HEK293 (cell line): ENCODE data around the gene PPY.

Source experiments
- EGR2 ChIP-seq: fragments of 450-650 bp; formaldehyde crosslinking; IDR thresholded peaks from 2 replicates; pipeline ENCODE4 v1.5.1; 2016; ENCODE audit warnings: low read depth, missing biosample characterization, missing genetic modification characterization
- RBAK ChIP-seq: fragments of 450-650 bp; formaldehyde crosslinking; IDR thresholded peaks from 2 replicates; pipeline ENCODE4 v1.5.1; 2016; ENCODE audit warnings: missing biosample characterization, missing genetic modification characterization
- WT1 ChIP-seq: fragments of 450-650 bp; formaldehyde crosslinking; IDR thresholded peaks from 2 replicates; pipeline ENCODE4 v1.5.1; 2016; ENCODE audit warnings: missing biosample characterization, missing genetic modification characterization
- YY2 ChIP-seq: fragments of 450-650 bp; formaldehyde crosslinking; IDR thresholded peaks from 2 replicates; pipeline ENCODE4 v1.5.1; 2016; ENCODE audit warnings: missing biosample characterization, missing genetic modification characterization
- ZBTB17 ChIP-seq: fragments of 450-650 bp; formaldehyde crosslinking; IDR thresholded peaks from 2 replicates; pipeline ENCODE4 v1.5.1; 2016; ENCODE audit warnings: missing biosample characterization, missing genetic modification characterization
- ZBTB20 ChIP-seq: fragments of 450-650 bp; formaldehyde crosslinking; IDR thresholded peaks from 2 replicates; pipeline ENCODE4 v1.5.1; 2016; ENCODE audit warnings: missing biosample characterization, missing genetic modification characterization
- ZFP41 ChIP-seq: fragments of 450-650 bp; formaldehyde crosslinking; IDR thresholded peaks from 2 replicates; pipeline ENCODE4 v1.5.1; 2016; ENCODE audit warnings: missing biosample characterization, missing genetic modification characterization, borderline replicate concordance
- ZNF112 ChIP-seq: fragments of 450-650 bp; formaldehyde crosslinking; IDR thresholded peaks from 2 replicates; pipeline ENCODE4 v1.5.0; 2017; ENCODE audit warnings: missing biosample characterization, missing genetic modification characterization
- ZNF132 ChIP-seq: fragments of 450-650 bp; formaldehyde crosslinking; IDR thresholded peaks from 2 replicates; pipeline ENCODE4 v1.5.1; 2017; ENCODE audit warnings: missing biosample characterization, missing genetic modification characterization, borderline replicate concordance
- ZNF157 ChIP-seq: fragments of 450-650 bp; formaldehyde crosslinking; IDR thresholded peaks from 2 replicates; pipeline ENCODE4 v1.5.1; 2016; ENCODE audit warnings: missing biosample characterization, missing genetic modification characterization
- ZNF175 ChIP-seq: fragments of 450-650 bp; formaldehyde crosslinking; IDR thresholded peaks from 2 replicates; pipeline ENCODE4 v1.5.1; 2016; ENCODE audit warnings: missing biosample characterization, missing genetic modification characterization
- ZNF23 ChIP-seq: fragments of 450-650 bp; formaldehyde crosslinking; IDR thresholded peaks from 2 replicates; pipeline ENCODE4 v1.5.1; 2016; ENCODE audit warnings: missing biosample characterization, missing genetic modification characterization, borderline replicate concordance
- ZNF24 ChIP-seq: fragments of 450-650 bp; formaldehyde crosslinking; IDR thresholded peaks from 2 replicates; pipeline ENCODE4 v1.5.1; 2016; ENCODE audit warnings: missing biosample characterization, missing genetic modification characterization
- ZNF335 ChIP-seq: fragments of 450-650 bp; formaldehyde crosslinking; conservative IDR thresholded peaks from 2 replicates; pipeline ENCODE4 v1.5.1; 2016; ENCODE audit warnings: missing biosample characterization, missing genetic modification characterization
- ZNF394 ChIP-seq: fragments of 450-650 bp; formaldehyde crosslinking; IDR thresholded peaks from 2 replicates; pipeline ENCODE4 v1.5.1; 2016; ENCODE audit warnings: missing biosample characterization, missing genetic modification characterization, mild to moderate bottlenecking, moderate library complexity, borderline replicate concordance
- ZNF404 ChIP-seq: fragments of 450-650 bp; formaldehyde crosslinking; IDR thresholded peaks from 2 replicates; pipeline ENCODE4 v1.5.1; 2017; ENCODE audit warnings: missing biosample characterization, missing genetic modification characterization
- ZNF514 ChIP-seq: fragments of 450-650 bp; formaldehyde crosslinking; IDR thresholded peaks from 2 replicates; pipeline ENCODE4 v1.5.1; 2016; ENCODE audit warnings: missing biosample characterization, missing genetic modification characterization
- ZNF549 ChIP-seq: fragments of 450-650 bp; IDR thresholded peaks from 2 replicates; pipeline ENCODE4 v1.5.1; 2018; ENCODE audit warnings: missing biosample characterization, missing genetic modification characterization, mild to moderate bottlenecking, inconsistent platforms, moderate library complexity
- ZNF558 ChIP-seq: fragments of 450-650 bp; formaldehyde crosslinking; IDR thresholded peaks from 2 replicates; pipeline ENCODE4 v1.5.1; 2016; ENCODE audit warnings: missing biosample characterization, missing genetic modification characterization
- ZNF585B ChIP-seq: fragments of 450-650 bp; formaldehyde crosslinking; IDR thresholded peaks from 2 replicates; pipeline ENCODE4 v1.5.1; 2016; ENCODE audit warnings: missing biosample characterization, missing genetic modification characterization
- ZNF610 ChIP-seq: fragments of 450-650 bp; formaldehyde crosslinking; IDR thresholded peaks from 2 replicates; pipeline ENCODE4 v1.5.1; 2016; ENCODE audit warnings: missing biosample characterization, missing genetic modification characterization, borderline replicate concordance
- ZNF629 ChIP-seq: fragments of 450-650 bp; formaldehyde crosslinking; IDR thresholded peaks from 2 replicates; pipeline ENCODE4 v1.5.1; 2017; ENCODE audit warnings: missing biosample characterization, missing genetic modification characterization
- ZNF701 ChIP-seq: fragments of 450-650 bp; formaldehyde crosslinking; IDR thresholded peaks from 2 replicates; pipeline ENCODE4 v1.5.1; 2016; ENCODE audit warnings: missing biosample characterization, missing genetic modification characterization
- ZSCAN23 ChIP-seq: fragments of 450-650 bp; formaldehyde crosslinking; IDR thresholded peaks from 2 replicates; pipeline ENCODE4 v1.5.1; 2016; ENCODE audit warnings: missing biosample characterization, missing genetic modification characterization
- ZXDB ChIP-seq: fragments of 450-650 bp; formaldehyde crosslinking; IDR thresholded peaks from 2 replicates; pipeline ENCODE4 v1.5.1; 2016; ENCODE audit warnings: missing biosample characterization, missing genetic modification characterization
- TF ChIP-seq, protein P1 (sequence below): fragments of 450-650 bp; formaldehyde crosslinking; IDR thresholded peaks from 2 replicates; pipeline ENCODE4 v1.5.1; 2017; ENCODE audit warnings: missing biosample characterization, missing genetic modification characterization
- TF ChIP-seq, protein P2 (sequence below): fragments of 450-650 bp; formaldehyde crosslinking; IDR thresholded peaks from 2 replicates; pipeline ENCODE4 v1.5.1; 2016; ENCODE audit warnings: missing biosample characterization, missing genetic modification characterization
- TF ChIP-seq, protein P3 (sequence below): fragments of 450-650 bp; formaldehyde crosslinking; IDR thresholded peaks from 2 replicates; pipeline ENCODE4 v1.5.1; 2016; ENCODE audit warnings: missing biosample characterization, missing genetic modification characterization, borderline replicate concordance
- TF ChIP-seq, protein P4 (sequence below): fragments of 450-650 bp; formaldehyde crosslinking; IDR thresholded peaks from 2 replicates; pipeline ENCODE4 v1.5.1; 2016; ENCODE audit warnings: missing biosample characterization, missing genetic modification characterization
- TF ChIP-seq, protein P5 (sequence below): IDR thresholded peaks from 2 replicates; pipeline ENCODE4 v1.6.1; 2011; ENCODE audit warnings: mild to moderate bottlenecking, low read depth, low read length, borderline replicate concordance

Gene PPY

DNA sequence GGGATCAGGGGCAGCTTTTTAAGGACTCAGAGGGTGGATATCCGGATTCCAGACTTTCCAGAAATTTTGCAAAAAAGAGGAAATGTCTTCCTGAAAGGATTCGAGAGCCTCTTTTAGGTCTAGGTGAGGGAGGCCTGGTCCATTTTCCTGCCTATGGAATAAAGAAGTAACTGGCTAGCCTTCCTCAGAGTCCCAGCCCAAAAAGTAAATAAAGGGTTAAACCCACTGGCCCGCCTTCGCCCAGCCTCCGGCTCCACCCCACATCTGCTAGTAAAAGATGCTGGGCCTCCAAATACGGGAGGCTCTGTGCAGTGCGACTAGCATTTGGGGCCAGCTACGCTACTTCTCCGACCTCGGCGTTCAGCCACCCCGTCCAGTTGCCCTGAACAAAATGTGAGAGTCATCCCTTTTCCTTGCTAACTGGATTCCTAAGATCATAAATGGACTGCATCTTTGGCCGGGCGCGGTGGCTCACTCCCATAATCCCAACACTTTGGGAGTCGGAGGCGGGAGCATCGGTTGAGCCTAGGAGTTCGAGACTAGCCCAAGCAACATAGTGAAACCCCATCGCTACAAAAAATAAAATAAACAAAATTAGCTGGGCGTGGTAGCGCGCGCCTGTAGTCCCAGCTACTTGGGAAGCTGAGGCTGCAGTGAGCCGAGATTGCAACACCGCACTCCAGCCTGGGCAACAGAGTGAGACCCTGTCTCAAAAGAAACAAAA, 34.1 kb downstream of the PPY start (continued):
- TF ChIP-seq, protein P1, sequence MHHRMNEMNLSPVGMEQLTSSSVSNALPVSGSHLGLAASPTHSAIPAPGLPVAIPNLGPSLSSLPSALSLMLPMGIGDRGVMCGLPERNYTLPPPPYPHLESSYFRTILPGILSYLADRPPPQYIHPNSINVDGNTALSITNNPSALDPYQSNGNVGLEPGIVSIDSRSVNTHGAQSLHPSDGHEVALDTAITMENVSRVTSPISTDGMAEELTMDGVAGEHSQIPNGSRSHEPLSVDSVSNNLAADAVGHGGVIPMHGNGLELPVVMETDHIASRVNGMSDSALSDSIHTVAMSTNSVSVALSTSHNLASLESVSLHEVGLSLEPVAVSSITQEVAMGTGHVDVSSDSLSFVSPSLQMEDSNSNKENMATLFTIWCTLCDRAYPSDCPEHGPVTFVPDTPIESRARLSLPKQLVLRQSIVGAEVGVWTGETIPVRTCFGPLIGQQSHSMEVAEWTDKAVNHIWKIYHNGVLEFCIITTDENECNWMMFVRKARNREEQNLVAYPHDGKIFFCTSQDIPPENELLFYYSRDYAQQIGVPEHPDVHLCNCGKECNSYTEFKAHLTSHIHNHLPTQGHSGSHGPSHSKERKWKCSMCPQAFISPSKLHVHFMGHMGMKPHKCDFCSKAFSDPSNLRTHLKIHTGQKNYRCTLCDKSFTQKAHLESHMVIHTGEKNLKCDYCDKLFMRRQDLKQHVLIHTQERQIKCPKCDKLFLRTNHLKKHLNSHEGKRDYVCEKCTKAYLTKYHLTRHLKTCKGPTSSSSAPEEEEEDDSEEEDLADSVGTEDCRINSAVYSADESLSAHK (tag by site-specific recombination) = no peak
- no peak for TF ChIP-seq ZNF112 (tag by site-specific recombination)
- TF ChIP-seq ZNF175 (tag by site-specific recombination) = no peak
- TF ChIP-seq YY2 = no peak
- no peak for TF ChIP-seq ZNF585B (tag by site-specific recombination)
- no peak for TF ChIP-seq ZNF610 (tag by site-specific recombination)
- TF ChIP-seq EGR2 (tag by site-specific recombination) = 0 out of 2 replicates have a peak, but pooled peaks have one; percentile 10
- TF ChIP-seq ZNF629 (tag by site-specific recombination) = peak; percentile 49
- TF ChIP-seq, protein P2, sequence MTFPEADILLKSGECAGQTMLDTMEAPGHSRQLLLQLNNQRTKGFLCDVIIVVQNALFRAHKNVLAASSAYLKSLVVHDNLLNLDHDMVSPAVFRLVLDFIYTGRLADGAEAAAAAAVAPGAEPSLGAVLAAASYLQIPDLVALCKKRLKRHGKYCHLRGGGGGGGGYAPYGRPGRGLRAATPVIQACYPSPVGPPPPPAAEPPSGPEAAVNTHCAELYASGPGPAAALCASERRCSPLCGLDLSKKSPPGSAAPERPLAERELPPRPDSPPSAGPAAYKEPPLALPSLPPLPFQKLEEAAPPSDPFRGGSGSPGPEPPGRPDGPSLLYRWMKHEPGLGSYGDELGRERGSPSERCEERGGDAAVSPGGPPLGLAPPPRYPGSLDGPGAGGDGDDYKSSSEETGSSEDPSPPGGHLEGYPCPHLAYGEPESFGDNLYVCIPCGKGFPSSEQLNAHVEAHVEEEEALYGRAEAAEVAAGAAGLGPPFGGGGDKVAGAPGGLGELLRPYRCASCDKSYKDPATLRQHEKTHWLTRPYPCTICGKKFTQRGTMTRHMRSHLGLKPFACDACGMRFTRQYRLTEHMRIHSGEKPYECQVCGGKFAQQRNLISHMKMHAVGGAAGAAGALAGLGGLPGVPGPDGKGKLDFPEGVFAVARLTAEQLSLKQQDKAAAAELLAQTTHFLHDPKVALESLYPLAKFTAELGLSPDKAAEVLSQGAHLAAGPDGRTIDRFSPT = peak; percentile 42; the same call in 1 of the 2 replicates
- TF ChIP-seq ZNF24 (tag by site-specific recombination) = peak; percentile 57; the same call in 1 of the 2 replicates
- no peak for TF ChIP-seq ZNF558 (tag by site-specific recombination)
- peak; percentile 95 for TF ChIP-seq ZBTB17 (tag by site-specific recombination)
- TF ChIP-seq ZXDB (tag by site-specific recombination) = no peak
- TF ChIP-seq ZNF335 (tag by site-specific recombination) = peak; percentile 55
- no peak for TF ChIP-seq ZNF23 (tag by site-specific recombination)
- no peak for TF ChIP-seq ZNF701 (tag by site-specific recombination)
- TF ChIP-seq, protein P3, sequence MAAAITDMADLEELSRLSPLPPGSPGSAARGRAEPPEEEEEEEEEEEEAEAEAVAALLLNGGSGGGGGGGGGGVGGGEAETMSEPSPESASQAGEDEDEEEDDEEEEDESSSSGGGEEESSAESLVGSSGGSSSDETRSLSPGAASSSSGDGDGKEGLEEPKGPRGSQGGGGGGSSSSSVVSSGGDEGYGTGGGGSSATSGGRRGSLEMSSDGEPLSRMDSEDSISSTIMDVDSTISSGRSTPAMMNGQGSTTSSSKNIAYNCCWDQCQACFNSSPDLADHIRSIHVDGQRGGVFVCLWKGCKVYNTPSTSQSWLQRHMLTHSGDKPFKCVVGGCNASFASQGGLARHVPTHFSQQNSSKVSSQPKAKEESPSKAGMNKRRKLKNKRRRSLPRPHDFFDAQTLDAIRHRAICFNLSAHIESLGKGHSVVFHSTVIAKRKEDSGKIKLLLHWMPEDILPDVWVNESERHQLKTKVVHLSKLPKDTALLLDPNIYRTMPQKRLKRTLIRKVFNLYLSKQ = no peak
- TF ChIP-seq RBAK = no peak
- TF ChIP-seq ZNF132 (tag by site-specific recombination) = no peak
- no peak for TF ChIP-seq ZNF514 (tag by site-specific recombination)
- no peak for TF ChIP-seq ZNF549
- peak; percentile 64; the same call in 1 of the 2 replicates for TF ChIP-seq ZNF394 (tag by site-specific recombination)
- no peak for TF ChIP-seq ZNF157 (tag by site-specific recombination)
- no peak for TF ChIP-seq ZFP41 (tag by site-specific recombination)
- TF ChIP-seq, protein P4, sequence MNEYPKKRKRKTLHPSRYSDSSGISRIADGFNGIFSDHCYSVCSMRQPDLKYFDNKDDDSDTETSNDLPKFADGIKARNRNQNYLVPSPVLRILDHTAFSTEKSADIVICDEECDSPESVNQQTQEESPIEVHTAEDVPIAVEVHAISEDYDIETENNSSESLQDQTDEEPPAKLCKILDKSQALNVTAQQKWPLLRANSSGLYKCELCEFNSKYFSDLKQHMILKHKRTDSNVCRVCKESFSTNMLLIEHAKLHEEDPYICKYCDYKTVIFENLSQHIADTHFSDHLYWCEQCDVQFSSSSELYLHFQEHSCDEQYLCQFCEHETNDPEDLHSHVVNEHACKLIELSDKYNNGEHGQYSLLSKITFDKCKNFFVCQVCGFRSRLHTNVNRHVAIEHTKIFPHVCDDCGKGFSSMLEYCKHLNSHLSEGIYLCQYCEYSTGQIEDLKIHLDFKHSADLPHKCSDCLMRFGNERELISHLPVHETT (tag by site-specific recombination) = no peak
- no peak for TF ChIP-seq WT1
- TF ChIP-seq ZNF404 = no peak
- TF ChIP-seq, protein P5, sequence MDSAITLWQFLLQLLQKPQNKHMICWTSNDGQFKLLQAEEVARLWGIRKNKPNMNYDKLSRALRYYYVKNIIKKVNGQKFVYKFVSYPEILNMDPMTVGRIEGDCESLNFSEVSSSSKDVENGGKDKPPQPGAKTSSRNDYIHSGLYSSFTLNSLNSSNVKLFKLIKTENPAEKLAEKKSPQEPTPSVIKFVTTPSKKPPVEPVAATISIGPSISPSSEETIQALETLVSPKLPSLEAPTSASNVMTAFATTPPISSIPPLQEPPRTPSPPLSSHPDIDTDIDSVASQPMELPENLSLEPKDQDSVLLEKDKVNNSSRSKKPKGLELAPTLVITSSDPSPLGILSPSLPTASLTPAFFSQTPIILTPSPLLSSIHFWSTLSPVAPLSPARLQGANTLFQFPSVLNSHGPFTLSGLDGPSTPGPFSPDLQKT = no peak
- peak; percentile 86; the same call in 1 of the 2 replicates for TF ChIP-seq ZBTB20 (tag by site-specific recombination)
- no peak for TF ChIP-seq ZSCAN23 (tag by site-specific recombination)
